RWPE1 (cell line): ENCODE data around the gene CDK5R2.

Experiments
- CTCF ChIA-PET: fragments of 350-600 bp; sonication (Branson Sonifier 250); formaldehyde crosslinking; extraction: SDS; loops from one replicate; lab custom pipeline; 2021; lab: Yijun Ruan, JAX
- POLR2A ChIA-PET: fragments of 400-600 bp; formaldehyde crosslinking; extraction: SDS; loops from one replicate; lab custom pipeline; 2020; ENCODE audit warnings: antibody characterized with exemption; ENCODE audit not compliant: low non-redundant PET; lab: Yijun Ruan, JAX
- DNase-seq: peaks from one replicate; pipeline ENCODE4 v3.0.0; 2012; ENCODE audit warnings: low spot score
- H3K27ac ChIP-seq: fragments of 450-650 bp; 2 replicates; pipeline ENCODE4 v1.5.1; 2017
- TF ChIP-seq, protein P1 (sequence below): fragments of 450-650 bp; conservative IDR thresholded peaks from 2 replicates; pipeline ENCODE4 v1.5.1; 2017; ENCODE audit warnings: low read depth, mild to moderate bottlenecking

CDK5R2 gene

DNA sequence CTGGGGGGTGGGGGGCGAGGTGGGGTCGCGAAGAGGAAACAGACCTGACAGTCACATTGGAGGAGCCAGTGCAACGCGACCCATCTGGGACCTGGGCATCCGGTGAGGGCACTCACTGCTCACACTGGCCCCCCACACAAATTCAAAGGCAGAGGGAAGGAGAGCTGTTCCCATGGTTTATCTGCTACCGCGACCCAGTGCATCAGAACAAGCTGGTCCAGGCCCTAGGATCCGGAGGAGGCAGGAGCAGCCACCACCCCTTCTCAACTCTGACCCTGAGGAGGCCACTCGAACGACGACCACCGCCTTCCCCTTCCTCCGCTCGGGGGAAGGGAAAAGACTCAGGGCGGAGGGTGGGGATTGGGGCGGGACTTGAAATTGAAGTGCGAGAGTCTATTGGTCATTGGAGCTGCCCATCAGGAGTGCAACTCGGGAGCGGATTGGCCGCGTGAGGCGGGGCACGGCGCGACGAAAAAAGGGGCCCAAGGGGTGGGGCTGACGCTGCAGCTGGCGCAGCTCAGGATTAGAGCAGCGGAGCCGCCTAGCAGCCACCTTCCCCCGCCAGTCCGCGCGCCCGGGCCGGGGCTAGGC is at the start of gene CDK5R2:
Gene CDK5R2 (plus strand): TSS at position 526 of the 591 bp plus-strand sequence. CDS start 155 bp downstream, outside the sequence.
- CTCF ChIA-PET = interaction anchor here (0.6 to 2.0 kb wide), 5 partner anchors 9 to 107 kb away, joined by 3 to 10 read pairs (median 4); no protein-coding TSS in a partner anchor
- TF ChIP-seq, protein P1, sequence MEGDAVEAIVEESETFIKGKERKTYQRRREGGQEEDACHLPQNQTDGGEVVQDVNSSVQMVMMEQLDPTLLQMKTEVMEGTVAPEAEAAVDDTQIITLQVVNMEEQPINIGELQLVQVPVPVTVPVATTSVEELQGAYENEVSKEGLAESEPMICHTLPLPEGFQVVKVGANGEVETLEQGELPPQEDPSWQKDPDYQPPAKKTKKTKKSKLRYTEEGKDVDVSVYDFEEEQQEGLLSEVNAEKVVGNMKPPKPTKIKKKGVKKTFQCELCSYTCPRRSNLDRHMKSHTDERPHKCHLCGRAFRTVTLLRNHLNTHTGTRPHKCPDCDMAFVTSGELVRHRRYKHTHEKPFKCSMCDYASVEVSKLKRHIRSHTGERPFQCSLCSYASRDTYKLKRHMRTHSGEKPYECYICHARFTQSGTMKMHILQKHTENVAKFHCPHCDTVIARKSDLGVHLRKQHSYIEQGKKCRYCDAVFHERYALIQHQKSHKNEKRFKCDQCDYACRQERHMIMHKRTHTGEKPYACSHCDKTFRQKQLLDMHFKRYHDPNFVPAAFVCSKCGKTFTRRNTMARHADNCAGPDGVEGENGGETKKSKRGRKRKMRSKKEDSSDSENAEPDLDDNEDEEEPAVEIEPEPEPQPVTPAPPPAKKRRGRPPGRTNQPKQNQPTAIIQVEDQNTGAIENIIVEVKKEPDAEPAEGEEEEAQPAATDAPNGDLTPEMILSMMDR = no peak
- no peak within 1 kb of the TSS for H3K27ac ChIP-seq
- POLR2A ChIA-PET = no interaction called here
- DNase-seq = peak; percentile 100

- TF ChIP-seq, protein P1 = no peak
- DNase-seq = no peak
- no peak overlapping the region for H3K27ac ChIP-seq
- ChIA-PET POLR2A (no interaction called here), CTCF (interaction anchor here (0.7 to 1.6 kb wide), 4 partner anchors 13 to 767 kb away, joined by 3 to 8 read pairs (median 4); no protein-coding TSS in a partner anchor)
Observed at GRCh38 chr2:218910741-218911140, 48.7 kb upstream of the CDK5R2 start.

DNA sequence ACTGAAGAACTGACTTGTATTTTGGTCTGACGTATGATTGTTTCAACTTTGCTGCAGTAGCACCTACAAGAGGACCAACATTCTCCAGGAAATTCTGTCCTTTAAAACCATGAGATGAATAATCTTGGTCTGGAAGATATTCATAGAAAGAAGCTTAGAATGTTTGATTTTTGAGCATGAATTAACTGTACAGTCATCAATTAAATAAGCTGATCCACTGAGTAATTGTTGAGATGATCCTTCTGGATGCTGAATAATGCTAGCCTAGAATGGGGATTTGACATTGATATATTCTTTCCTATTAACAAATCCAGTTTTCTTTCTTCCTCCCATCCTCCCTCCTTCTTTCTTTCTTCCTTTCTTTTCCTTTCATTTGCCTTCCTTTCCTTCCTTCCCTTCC is 39.0 kb upstream of the CDK5R2 start:
- DNase-seq = no peak
- CTCF ChIA-PET = interaction anchor here (0.6 kb wide), 1 partner anchor 44 kb away, joined by 3 read pairs; no protein-coding TSS in a partner anchor
- POLR2A ChIA-PET = no interaction called here
- no peak overlapping the region for H3K27ac ChIP-seq
- TF ChIP-seq, protein P1 = no peak

- no peak overlapping the region for H3K27ac ChIP-seq
- CTCF ChIA-PET = no interaction called here
- TF ChIP-seq, protein P1 = no peak
- POLR2A ChIA-PET = no interaction called here
- DNase-seq = no peak
Observed at GRCh38 chr2:218924757-218925156, 34.7 kb upstream of the CDK5R2 start.

- CTCF ChIA-PET = interaction anchor here (0.7 kb wide), 2 partner anchors 32 to 105 kb away, joined by 4 to 6 read pairs; no protein-coding TSS in a partner anchor
- TF ChIP-seq, protein P1 = no peak
- POLR2A ChIA-PET = no interaction called here
- no peak overlapping the region for H3K27ac ChIP-seq
- no peak for DNase-seq
Observed at GRCh38 chr2:218925434-218925833, 34.0 kb upstream of the CDK5R2 start.

DNA sequence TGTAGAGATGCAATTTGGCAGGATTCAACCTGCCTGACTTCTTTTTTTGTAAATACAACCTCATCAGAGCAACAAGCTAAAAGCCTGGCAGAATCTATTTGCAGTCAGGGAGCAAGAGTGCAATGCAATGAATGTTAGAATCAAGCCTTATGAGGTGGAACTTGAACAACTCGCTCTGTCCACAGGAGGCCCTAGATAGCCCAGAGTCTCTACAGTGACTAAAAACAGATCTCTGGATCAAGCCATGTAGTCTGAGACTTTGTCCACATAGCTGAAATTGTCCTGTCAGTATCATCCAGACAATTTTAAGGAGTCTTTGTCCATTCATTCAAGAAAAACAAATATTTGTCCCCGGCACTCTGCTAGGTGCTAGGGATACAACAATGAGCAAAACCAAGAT is 32.0 kb upstream of the CDK5R2 start:
- CTCF ChIA-PET = interaction anchor here (1.1 kb wide), 1 partner anchor 40 kb away, joined by 3 read pairs; no protein-coding TSS in a partner anchor
- H3K27ac ChIP-seq = no peak overlapping the region
- no peak for DNase-seq
- POLR2A ChIA-PET = no interaction called here
- TF ChIP-seq, protein P1 = no peak
